Measurements from ENCODE around the gene SFXN3.
A peak's percentile ranks its signal among the peaks of the same experiment; 100 is the strongest.

SFXN3 gene

GRCh38 chr10:101011517-101012423 is 19.3 kb upstream of the SFXN3 start:
- peak; percentile 56 for TF ChIP-seq CTCF (IDR thresholded peaks at IDR 0.05; ENCODE audit: low read depth, low read length, missing control alignments)
- no peak overlapping the region for H3K4me3 ChIP-seq (replicated peaks; ENCODE audit: low read depth, low read length)
- no peak for DNase-seq (ENCODE audit: extremely low read depth, low read depth)

GRCh38 chr10:101012525-101013364 is 18.3 kb upstream of the SFXN3 start:
- no peak overlapping the region for H3K4me3 ChIP-seq (replicated peaks; ENCODE audit: low read depth, low read length)
- DNase-seq (ENCODE audit: extremely low read depth, low read depth) = peak; percentile 87
- TF ChIP-seq CTCF (IDR thresholded peaks at IDR 0.05; ENCODE audit: low read depth, low read length, missing control alignments) = peak; percentile 90

GRCh38 chr10:101013365-101013825 is 17.6 kb upstream of the SFXN3 start:
- TF ChIP-seq CTCF (IDR thresholded peaks at IDR 0.05; ENCODE audit: low read depth, low read length, missing control alignments) = no peak
- no peak overlapping the region for H3K4me3 ChIP-seq (replicated peaks; ENCODE audit: low read depth, low read length)
- DNase-seq (ENCODE audit: extremely low read depth, low read depth) = no peak

GRCh38 chr10:101014230-101014884 is 16.7 kb upstream of the SFXN3 start:
- no peak overlapping the region for H3K4me3 ChIP-seq (replicated peaks; ENCODE audit: low read depth, low read length)
- no peak for DNase-seq (ENCODE audit: extremely low read depth, low read depth)
- TF ChIP-seq CTCF (IDR thresholded peaks at IDR 0.05; ENCODE audit: low read depth, low read length, missing control alignments) = peak; percentile 95

- H3K4me3 ChIP-seq (replicated peaks; ENCODE audit: low read depth, low read length) = no peak overlapping the region
- TF ChIP-seq CTCF (IDR thresholded peaks at IDR 0.05; ENCODE audit: low read depth, low read length, missing control alignments) = no peak
- DNase-seq (ENCODE audit: extremely low read depth, low read depth) = no peak
Measured at GRCh38 chr10:101014966-101015581, 16.0 kb upstream of the SFXN3 start.

- no peak for TF ChIP-seq CTCF (IDR thresholded peaks at IDR 0.05; ENCODE audit: low read depth, low read length, missing control alignments)
- DNase-seq (ENCODE audit: extremely low read depth, low read depth) = no peak
- no peak overlapping the region for H3K4me3 ChIP-seq (replicated peaks; ENCODE audit: low read depth, low read length)
Measured at GRCh38 chr10:101015582-101015973, 15.5 kb upstream of the SFXN3 start.
